NK-92 (cell line): ENCODE data around the gene RSPH6A.
A peak's percentile ranks its signal among the peaks of the same experiment; 100 is the strongest.

Experiments
- DNase-seq: peaks from one replicate; lab custom pipeline; 2025; ENCODE audit not compliant: unreplicated experiment; lab: John Stamatoyannopoulos, UW

The RSPH6A gene

GRCh38 chr19:45781214-45782161 lies 33.6 kb downstream of the RSPH6A start:
- no peak for DNase-seq

- no peak for DNase-seq
Measured at GRCh38 chr19:45780448-45781213, 34.5 kb downstream of the RSPH6A start.

- no peak for DNase-seq
Measured at GRCh38 chr19:45780146-45780447, 35.0 kb downstream of the RSPH6A start.

GRCh38 chr19:45779231-45780145 lies 35.6 kb downstream of the RSPH6A start:
- DNase-seq, result no peak

GRCh38 chr19:45778010-45778661 lies 37.0 kb downstream of the RSPH6A start:
- no peak for DNase-seq

- DNase-seq, result no peak
Measured at GRCh38 chr19:45777395-45777961, 37.6 kb downstream of the RSPH6A start.

- no peak for DNase-seq
Measured at GRCh38 chr19:45774765-45775164, 40.3 kb downstream of the RSPH6A start.

GRCh38 chr19:45773384-45773783 lies 41.7 kb downstream of the RSPH6A start:
- DNase-seq, result no peak

GRCh38 chr19:45772912-45773311 lies 42.2 kb downstream of the RSPH6A start:
- no peak for DNase-seq

GRCh38 chr19:45772130-45772840 lies 42.8 kb downstream of the RSPH6A start:
- no peak for DNase-seq

- DNase-seq, result no peak
Measured at GRCh38 chr19:45771311-45771933, 43.7 kb downstream of the RSPH6A start.

- no peak for DNase-seq
Measured at GRCh38 chr19:45770192-45771101, 44.7 kb downstream of the RSPH6A start.

- no peak for DNase-seq
Measured at GRCh38 chr19:45769821-45770191, 45.3 kb downstream of the RSPH6A start.

- DNase-seq, result peak; percentile 44
Measured at GRCh38 chr19:45768984-45769782, 45.9 kb downstream of the RSPH6A start, which contains the start of gene SIX5. SIX5 (minus strand) TSS chr19:45769252; CDS start chr19:45768844, 408 bp downstream.

- no peak for DNase-seq
Measured at GRCh38 chr19:45768655-45768983, 46.5 kb downstream of the RSPH6A start.

- DNase-seq, result no peak
Measured at GRCh38 chr19:45767881-45768654, 47.0 kb downstream of the RSPH6A start.

- no peak for DNase-seq
Measured at GRCh38 chr19:45767410-45767880, 47.7 kb downstream of the RSPH6A start.
